DMS79 (cell line): Measurements from ENCODE around the gene GPM6B.
"Not testable (repeated sequence)": the region's sequence is repeated elsewhere in the genome, so short reads cannot be mapped to it uniquely, and the experiment has no call there.

Source experiments
- DNase-seq: peaks from one replicate; lab custom pipeline; 2025; lab: John Stamatoyannopoulos, UW

The GPM6B gene

GRCh38 chrX:13724878-13725277 is 92.0 kb downstream of the GPM6B start:
- not testable (repeated sequence) for DNase-seq

GRCh38 chrX:13721819-13722519 is 94.9 kb downstream of the GPM6B start:
- no peak for DNase-seq

GRCh38 chrX:13721371-13721770 is 95.5 kb downstream of the GPM6B start:
- DNase-seq: peak; percentile 32
